Measurements from ENCODE around the gene ZDHHC19.

GRCh38 chr3:196197524-196197923 lies 13.7 kb downstream of the ZDHHC19 start:
- TF ChIP-seq CTCF (IDR thresholded peaks at IDR 0.05; ENCODE audit: borderline replicate concordance, extremely low read depth, low read length, poor library complexity, severe bottlenecking) (no peak), EZH2 (IDR thresholded peaks at IDR 0.05; ENCODE audit: borderline replicate concordance, low read depth, low read length, severe bottlenecking) (no peak)

Measured in DND-41 (cell line).